Thoracic aorta (tissue), 2 donors: ENCODE results near the gene OOSP1. TPM values are rescaled to one million over a fixed set of nuclear protein-coding genes. Genes with fewer than 3 reads are reported as not detected.
"Not testable (repeated sequence)": the region's sequence is repeated elsewhere in the genome, so short reads cannot be mapped to it uniquely, and the experiment has no call there.

ENCODE experiments used
- ATAC-seq: fragments of 150-250 bp; one replicate; pipeline ENCODE4 v1.8.0; 2017; ENCODE audit warnings: low read depth; ENCODE audit not compliant: insufficient number of reproducible peaks, low FRiP score
- DNase-seq: peaks from one replicate; pipeline ENCODE4 v3.0.0-alpha.2; 2020; ENCODE audit warnings: low spot score
- H3K27ac ChIP-seq, 2 donors: fragments of 200-600 bp; sonication (generic); 1 replicate in 1 of 2; 2 replicates in 1 of 2; pipeline ENCODE4 v1.5.1; 2016; ENCODE audit warnings: mild to moderate bottlenecking in 2 of 2, moderate library complexity in 2 of 2
- H3K27me3 ChIP-seq: fragments of 200-600 bp; sonication (generic); replicated peaks from 2 replicates; pipeline ENCODE4 v1.6.0; 2016; ENCODE audit warnings: mild to moderate bottlenecking; ENCODE audit not compliant: insufficient read depth
- H3K36me3 ChIP-seq: fragments of 200-600 bp; sonication (generic); one replicate; pipeline ENCODE4 v1.5.1; 2016
- H3K4me1 ChIP-seq, 2 donors: fragments of 200-600 bp; sonication (generic); 1 replicate in 1 of 2; 2 replicates in 1 of 2; pipeline versions ENCODE4 v1.5.1 to v1.6.0; 2016; ENCODE audit warnings: low read depth in 2 of 2, mild to moderate bottlenecking in 1 of 2; ENCODE audit not compliant: control insufficient read depth in 1 of 2
- H3K4me3 ChIP-seq: fragments of 200-600 bp; sonication (generic); 2 replicates; pipeline ENCODE4 v1.5.1; 2016; ENCODE audit warnings: mild to moderate bottlenecking
- H3K9me3 ChIP-seq: fragments of 200-600 bp; sonication (generic); 2 replicates; pipeline ENCODE4 v1.5.1; 2016
- total RNA-seq, 2 donors: library from RNA; depleted of rRNA; stranded (reverse); fragments of >200 nt; gene quantifications; one replicate each; pipeline versions ENCODE4 v1.1.0 to v1.2.3, GENCODE V29; 2016
- TF ChIP-seq, protein P1 (sequence below): fragments of 200-600 bp; sonication (generic); IDR thresholded peaks from one replicate; pipeline ENCODE4 v1.5.1; 2019; ENCODE audit warnings: antibody characterized with exemption

Gene OOSP1
- total RNA-seq, 2 donors from 2014 or later = not detected

DNA sequence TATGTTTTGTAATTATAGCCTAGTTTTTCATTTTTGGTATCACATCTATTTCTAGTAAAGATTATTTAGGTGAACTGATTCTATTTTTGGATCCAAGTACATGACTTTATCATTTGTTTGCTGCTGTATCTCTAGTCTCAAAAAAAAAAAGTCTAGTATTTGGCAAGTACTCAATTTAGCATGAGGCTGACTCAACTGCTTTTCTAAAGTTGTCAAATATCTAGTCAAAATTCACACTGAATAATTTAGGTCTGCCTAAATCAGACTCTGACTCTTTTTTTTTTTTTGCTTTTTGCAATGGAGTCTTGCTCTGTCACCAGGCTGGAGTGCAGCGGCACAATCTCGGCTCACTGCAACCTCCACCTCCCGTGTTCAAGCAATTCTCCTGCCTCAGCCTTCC, 28.0 kb downstream of the OOSP1 start:
- TF ChIP-seq, protein P1, sequence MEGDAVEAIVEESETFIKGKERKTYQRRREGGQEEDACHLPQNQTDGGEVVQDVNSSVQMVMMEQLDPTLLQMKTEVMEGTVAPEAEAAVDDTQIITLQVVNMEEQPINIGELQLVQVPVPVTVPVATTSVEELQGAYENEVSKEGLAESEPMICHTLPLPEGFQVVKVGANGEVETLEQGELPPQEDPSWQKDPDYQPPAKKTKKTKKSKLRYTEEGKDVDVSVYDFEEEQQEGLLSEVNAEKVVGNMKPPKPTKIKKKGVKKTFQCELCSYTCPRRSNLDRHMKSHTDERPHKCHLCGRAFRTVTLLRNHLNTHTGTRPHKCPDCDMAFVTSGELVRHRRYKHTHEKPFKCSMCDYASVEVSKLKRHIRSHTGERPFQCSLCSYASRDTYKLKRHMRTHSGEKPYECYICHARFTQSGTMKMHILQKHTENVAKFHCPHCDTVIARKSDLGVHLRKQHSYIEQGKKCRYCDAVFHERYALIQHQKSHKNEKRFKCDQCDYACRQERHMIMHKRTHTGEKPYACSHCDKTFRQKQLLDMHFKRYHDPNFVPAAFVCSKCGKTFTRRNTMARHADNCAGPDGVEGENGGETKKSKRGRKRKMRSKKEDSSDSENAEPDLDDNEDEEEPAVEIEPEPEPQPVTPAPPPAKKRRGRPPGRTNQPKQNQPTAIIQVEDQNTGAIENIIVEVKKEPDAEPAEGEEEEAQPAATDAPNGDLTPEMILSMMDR = no peak
- no peaks in the 10 kb centered on the region for H3K27me3 ChIP-seq
- ATAC-seq = no peak
- H3K4me3 ChIP-seq = no peak overlapping the region
- DNase-seq = no peak
- no peak overlapping the region for H3K27ac ChIP-seq
- H3K36me3 ChIP-seq = no peaks in the 10 kb centered on the region
- no peaks in the 10 kb centered on the region for H3K9me3 ChIP-seq
- H3K4me1 ChIP-seq = no peaks in the 10 kb centered on the region

DNA sequence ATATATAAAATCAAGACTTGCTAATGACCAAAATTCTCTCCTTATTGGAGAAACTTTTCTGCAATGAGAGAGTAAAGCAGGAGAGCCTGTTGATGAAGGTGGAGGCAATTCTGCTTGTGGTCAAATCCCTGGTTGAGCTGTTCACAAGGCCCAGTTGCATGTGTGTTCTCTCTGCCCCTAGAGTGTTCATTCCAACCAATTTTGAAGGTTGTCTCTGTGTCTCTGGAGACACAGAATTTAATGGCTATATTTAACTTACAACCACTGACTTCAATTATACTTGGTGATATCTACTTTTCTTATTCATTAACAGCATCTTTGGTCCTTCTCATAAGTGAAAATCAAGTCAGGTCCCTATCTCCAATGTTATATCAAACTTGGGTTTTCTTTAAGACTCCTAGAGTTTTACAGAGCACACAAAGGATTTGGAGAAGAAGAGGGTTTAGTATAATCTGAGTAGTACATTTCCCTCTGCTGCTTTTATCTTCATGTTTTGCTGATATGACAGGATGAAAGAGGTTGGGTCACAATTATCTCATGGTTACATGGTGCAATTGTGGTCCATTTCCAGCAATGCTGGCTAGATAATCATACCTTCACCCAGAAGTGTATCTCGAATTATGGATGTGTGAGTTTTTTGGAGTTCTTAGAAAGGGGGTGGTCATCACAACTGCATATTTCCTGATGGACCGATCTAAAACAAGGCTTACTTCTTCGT, 29.6 kb downstream of the OOSP1 start:
- Histone ChIP-seq H3K9me3 (no peaks in the 10 kb centered on the region), H3K4me3 (no peak overlapping the region), H3K4me1 (no peaks in the 10 kb centered on the region), H3K27ac (no peak overlapping the region), H3K27me3 (no peaks in the 10 kb centered on the region), H3K36me3 (no peaks in the 10 kb centered on the region)
- DNase-seq (no peak), ATAC-seq (no peak)
- TF ChIP-seq, protein P1 = no peak

DNA sequence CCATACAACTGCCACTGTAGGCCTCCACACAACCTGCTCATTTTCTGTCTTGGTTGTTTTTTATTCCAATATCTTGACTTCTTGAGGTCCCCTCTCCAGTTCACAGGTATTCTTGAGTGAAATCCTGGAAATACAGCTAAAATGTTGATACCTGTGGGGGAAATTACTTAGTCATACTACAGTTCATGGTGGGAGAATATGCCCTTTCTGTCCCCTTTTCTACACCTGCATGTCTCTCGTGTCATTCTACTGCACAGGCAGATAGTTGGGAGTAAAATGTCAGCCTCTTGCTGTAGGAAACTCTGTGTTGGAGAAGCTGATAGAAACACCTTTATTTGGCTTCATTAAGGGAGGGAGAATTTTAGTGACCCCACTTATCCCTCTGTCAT, 30.2 kb downstream of the OOSP1 start:
- Histone ChIP-seq H3K27me3 (no peaks in the 10 kb centered on the region), H3K4me1 (no peaks in the 10 kb centered on the region), H3K9me3 (no peaks in the 10 kb centered on the region), H3K4me3 (no peak overlapping the region), H3K36me3 (no peaks in the 10 kb centered on the region), H3K27ac (no peak overlapping the region)
- TF ChIP-seq, protein P1 = no peak
- ATAC-seq (no peak), DNase-seq (no peak)

DNA sequence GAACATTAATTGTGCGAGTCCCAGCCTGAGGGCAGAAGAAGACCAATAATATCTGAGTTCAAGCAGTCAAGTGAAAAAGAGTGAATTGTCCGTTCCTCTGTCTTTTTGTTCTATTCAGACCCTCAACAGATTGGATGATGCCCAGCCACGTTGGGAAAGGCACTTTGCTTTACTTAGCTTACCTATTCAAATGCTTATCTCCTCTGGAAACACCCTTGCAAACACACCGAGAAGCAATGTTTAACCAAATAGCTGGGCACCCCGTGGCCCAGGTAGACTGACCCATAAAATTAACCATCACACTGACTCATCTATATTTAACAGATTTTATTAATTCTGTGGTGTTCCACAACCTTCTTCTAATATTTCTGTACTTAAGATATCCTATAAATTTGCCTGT, 34.9 kb downstream of the OOSP1 start:
- H3K27ac ChIP-seq = no peak overlapping the region
- H3K4me1 ChIP-seq = no peaks in the 10 kb centered on the region
- H3K36me3 ChIP-seq = no peaks in the 10 kb centered on the region
- no peak for DNase-seq
- H3K9me3 ChIP-seq = no peaks in the 10 kb centered on the region
- H3K4me3 ChIP-seq = no peak overlapping the region
- TF ChIP-seq, protein P1 = no peak
- no peaks in the 10 kb centered on the region for H3K27me3 ChIP-seq
- ATAC-seq = no peak

DNA sequence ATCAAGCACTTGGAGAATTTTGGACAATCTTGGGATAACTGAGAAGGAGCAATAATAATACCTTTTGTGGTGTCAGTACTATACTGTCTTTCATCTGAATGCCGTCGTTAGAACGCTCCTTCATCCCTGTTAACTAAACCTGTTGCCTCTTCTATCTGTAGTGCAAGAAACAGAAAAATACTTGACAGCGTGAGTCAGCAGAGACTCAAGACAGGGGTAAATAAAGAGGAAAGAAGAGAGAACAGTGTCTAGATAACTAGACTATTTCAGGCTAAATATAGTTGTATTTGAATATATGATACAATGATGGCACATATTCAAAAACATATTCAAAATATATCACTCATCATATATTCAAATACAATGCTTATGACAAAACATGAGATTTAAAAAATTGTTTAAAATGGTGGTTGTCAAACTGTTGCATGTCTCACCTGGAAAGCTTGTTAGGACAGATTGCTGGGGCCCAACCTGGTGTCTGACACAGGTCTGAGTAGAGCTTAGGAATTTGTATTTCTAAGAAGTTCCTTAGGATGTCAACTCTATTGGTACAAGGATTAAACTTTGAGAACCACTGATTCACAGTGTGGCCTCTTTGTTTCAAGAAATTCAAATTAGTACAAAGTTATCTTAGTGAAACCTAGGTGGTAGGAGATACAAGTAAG, 43.0 kb downstream of the OOSP1 start:
- ATAC-seq = no peak
- TF ChIP-seq, protein P1 = no peak
- no peak overlapping the region for H3K27ac ChIP-seq
- H3K4me1 ChIP-seq = no peaks in the 10 kb centered on the region
- DNase-seq = no peak
- H3K9me3 ChIP-seq = no peaks in the 10 kb centered on the region
- H3K36me3 ChIP-seq = no peaks in the 10 kb centered on the region
- no peaks in the 10 kb centered on the region for H3K27me3 ChIP-seq
- no peak overlapping the region for H3K4me3 ChIP-seq

DNA sequence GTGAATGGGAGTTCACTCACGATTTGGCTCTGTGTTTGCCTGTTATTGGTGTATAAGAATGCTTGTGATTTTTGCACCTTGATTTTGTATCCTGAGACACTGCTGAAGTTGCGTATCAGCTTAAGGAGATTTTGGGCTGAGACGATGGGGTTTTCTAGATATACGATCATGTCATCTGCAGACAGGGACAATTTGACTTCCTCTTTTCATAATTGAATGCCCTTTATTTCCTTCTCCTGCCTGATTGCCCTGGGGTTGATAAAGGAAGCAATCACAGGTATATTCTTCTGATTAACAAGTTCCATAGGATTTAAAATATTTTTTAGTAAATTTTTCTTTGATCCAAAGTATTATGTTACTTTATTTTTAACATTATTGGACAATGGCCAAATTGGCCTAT, 43.8 kb downstream of the OOSP1 start:
- not testable (repeated sequence) for H3K27me3 ChIP-seq, H3K36me3 ChIP-seq, DNase-seq, H3K4me3 ChIP-seq, H3K9me3 ChIP-seq, H3K4me1 ChIP-seq, ATAC-seq, H3K27ac ChIP-seq
